WTC11 (cell line): ENCODE data around the gene SDR9C7.

Experiments used
- NFATC4 ChIP-seq: fragments of 250-450 bp; sonication (Bioruptor Pico); IDR thresholded peaks from 2 replicates; pipeline ENCODE4 v1.9.0; 2021; ENCODE audit warnings: mild to moderate bottlenecking
- NR2C2 ChIP-seq: sonication (generic); formaldehyde crosslinking; IDR thresholded peaks from 2 replicates; pipeline ENCODE4 v1.8.0; 2022; ENCODE audit warnings: mild to moderate bottlenecking, missing genetic modification reagents
- TF ChIP-seq, protein P1 (sequence below): sonication (generic); formaldehyde crosslinking; IDR thresholded peaks from 2 replicates; pipeline ENCODE4 v1.8.0; 2022; ENCODE audit warnings: mild to moderate bottlenecking, missing genetic modification reagents
- TF ChIP-seq, protein P2 (sequence below): fragments of 200-600 bp; IDR thresholded peaks from 2 replicates; pipeline ENCODE4 v1.8.0; 2022; ENCODE audit warnings: antibody characterized with exemption

DNA sequence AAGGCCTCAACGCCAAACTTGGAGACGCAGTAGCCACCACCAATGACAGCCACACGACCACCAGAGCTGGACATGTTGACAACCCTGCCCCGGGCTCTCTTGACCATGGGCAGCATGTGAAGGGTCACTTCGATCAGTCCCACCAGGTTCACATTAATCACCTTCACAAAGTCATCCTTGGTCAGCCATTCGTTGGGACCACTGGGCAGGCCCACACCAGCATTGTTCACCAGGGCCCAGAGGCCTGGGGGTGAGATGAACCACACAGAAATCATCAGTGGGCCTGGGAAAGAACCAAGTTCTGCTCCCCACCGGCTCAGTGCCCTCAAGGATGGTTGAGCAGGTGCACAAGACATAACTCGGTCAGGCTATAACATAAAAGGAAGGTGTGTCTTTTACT is 4.0 kb downstream of the SDR9C7 start:
- TF ChIP-seq, protein P1, sequence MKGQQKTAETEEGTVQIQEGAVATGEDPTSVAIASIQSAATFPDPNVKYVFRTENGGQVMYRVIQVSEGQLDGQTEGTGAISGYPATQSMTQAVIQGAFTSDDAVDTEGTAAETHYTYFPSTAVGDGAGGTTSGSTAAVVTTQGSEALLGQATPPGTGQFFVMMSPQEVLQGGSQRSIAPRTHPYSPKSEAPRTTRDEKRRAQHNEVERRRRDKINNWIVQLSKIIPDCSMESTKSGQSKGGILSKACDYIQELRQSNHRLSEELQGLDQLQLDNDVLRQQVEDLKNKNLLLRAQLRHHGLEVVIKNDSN (CRISPR knock-in tag), result no peak
- no peak for TF ChIP-seq NFATC4 (CRISPR knock-in tag)
- TF ChIP-seq, protein P2, sequence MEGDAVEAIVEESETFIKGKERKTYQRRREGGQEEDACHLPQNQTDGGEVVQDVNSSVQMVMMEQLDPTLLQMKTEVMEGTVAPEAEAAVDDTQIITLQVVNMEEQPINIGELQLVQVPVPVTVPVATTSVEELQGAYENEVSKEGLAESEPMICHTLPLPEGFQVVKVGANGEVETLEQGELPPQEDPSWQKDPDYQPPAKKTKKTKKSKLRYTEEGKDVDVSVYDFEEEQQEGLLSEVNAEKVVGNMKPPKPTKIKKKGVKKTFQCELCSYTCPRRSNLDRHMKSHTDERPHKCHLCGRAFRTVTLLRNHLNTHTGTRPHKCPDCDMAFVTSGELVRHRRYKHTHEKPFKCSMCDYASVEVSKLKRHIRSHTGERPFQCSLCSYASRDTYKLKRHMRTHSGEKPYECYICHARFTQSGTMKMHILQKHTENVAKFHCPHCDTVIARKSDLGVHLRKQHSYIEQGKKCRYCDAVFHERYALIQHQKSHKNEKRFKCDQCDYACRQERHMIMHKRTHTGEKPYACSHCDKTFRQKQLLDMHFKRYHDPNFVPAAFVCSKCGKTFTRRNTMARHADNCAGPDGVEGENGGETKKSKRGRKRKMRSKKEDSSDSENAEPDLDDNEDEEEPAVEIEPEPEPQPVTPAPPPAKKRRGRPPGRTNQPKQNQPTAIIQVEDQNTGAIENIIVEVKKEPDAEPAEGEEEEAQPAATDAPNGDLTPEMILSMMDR, result no peak
- TF ChIP-seq NR2C2, result no peak
